Inflammatory macrophage (primary cell): Measurements from ENCODE around the gene EXT2.

ENCODE experiments used
- DNase-seq, 2 donors: peaks; one replicate each; pipeline ENCODE4 v3.0.0-alpha.2; 2020 to 2022

EXT2 gene

DNA sequence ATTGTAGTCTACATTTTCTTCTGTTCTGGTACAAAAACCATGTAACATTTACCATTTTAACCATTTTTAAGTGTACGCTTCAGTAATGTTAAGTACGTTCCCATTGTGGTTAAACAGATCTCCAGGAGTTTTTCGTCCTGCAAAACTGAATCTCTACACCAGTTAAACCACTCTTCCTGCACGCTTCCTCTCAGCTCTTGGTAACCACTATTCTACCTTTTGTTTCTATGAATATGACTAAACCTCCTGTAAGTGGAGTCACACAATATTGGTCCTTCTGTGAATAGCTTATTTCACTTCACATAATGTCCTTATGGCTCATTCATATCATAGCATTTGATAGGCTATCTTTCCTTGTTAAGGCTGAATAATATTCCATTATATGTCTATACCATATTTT lies 7.1 kb upstream of the EXT2 start:
- no peak for DNase-seq

DNA sequence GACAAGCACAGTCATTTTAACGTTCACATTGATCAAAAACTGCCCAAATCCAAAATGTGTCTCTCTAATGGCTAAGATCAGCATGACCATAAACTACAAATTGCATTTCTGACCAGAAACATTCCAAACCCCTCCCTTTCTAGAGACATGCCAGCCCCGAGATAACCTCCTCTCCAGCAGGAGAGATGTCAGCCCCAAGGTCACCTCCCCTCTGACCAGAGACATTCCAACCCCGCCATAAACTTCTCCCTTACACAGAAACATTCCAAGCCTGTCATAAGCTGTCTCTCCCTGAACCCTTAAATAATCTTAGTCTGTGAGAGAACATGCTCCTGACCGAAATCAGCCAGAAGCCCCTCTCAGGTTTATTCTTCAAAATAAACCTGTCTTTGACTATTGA lies 6.6 kb upstream of the EXT2 start:
- no peak for DNase-seq

DNA sequence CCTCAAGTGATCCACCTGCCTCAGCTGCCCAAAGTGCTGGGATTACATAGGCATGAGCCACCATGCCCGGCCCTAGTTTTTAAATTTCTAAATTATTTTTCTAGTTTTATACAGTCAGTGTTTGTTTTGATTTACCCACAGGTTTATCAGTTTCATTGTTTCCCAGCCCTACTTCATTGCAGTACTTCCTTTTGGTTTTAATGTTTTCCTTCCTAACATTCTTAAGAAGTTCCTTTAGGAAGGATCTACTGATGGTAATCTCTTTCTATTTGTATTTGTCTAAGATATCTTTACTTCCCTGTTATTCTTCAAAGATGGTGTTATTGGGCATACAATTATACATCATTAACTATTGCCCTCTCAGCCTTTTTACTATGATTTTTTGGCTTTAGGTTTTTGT lies 4.9 kb upstream of the EXT2 start:
- no peak for DNase-seq

DNA sequence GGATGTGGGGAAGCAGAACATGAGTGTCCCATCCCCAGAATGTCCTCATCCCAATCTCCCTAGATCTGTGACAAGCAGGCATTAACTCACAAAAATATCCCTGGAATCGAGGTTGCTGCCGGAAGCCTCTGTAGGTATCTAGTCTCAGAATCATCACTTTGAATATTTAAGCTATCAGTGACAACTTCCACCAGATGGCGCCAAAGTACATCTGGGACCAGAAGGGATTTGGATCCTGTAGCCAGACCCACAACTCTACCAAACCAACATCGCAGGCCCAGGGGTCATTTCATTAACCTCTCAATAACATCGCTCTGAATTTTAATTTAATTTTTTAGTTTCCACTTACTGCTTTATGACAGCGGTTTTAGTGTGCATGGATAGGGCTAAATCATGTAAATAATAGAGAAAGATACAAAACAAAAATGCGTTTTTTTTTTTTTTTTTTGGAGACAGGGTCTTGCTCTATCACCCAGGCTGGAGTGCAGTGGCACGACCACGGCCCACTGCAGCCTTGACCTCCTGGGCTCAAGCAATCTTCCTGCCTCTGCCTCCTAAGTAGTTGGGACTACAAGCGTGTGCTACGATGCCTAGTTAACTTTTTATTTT lies 1.1 kb upstream of the EXT2 start:
- DNase-seq: peak; percentile 80 to 83

DNA sequence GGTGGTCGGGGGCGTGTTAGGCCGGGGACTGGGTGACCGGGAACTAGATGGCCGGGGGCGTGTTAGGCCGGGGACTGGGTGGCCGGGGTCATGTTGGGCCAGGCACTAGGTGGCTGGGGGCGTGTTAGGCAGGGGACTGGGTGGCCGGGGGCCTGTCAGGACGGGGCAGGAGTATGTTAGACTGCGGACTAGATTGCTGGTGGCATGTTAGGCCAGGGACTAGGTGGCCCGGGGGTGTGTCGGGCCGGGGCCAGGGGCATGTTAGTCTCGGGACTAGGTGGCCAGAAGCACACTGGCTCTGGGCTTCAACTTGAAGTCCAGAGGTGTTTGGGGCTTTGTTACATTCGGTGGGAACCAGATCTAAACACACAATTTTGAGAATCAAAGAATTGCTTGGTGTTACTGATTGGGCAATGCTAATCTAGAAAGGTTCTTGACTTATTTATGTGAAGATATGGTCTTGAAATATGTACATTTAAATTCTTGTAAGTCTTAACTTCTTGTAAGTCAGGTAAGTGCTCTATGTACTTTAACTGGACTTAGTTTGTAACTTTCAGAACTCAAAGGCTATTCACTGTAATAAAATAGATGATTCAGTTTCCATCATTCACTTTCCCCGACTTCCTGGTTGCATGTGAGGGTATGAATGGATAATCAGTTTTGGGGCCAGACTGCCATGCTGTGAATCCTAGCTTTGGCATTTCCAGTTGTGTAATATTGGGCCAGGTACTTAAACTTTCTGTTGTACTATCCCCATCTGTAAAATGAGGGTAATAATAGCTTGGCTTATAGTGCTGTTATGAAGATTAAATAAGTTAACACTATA lies 1.1 kb downstream of the EXT2 start:
- no peak for DNase-seq

DNA sequence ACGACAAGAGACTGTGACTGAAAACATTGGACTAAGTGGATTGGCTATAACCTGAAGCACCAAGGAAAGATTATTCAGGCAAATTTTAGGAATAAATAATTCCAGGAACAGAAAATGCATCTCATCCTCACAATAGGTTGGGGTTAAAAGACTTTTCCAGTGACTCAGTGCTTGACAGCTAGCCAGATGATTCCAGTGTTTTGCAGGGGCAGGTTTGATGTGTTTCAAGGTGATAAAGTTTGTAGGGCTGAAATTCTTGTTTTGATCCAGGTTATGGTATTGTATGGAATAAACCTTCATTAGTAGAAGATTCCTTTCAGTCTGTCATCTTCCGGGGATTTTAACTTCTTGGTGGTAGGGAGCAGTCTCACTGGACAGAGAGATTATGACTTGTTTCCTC lies 2.3 kb downstream of the EXT2 start:
- DNase-seq: no peak

DNA sequence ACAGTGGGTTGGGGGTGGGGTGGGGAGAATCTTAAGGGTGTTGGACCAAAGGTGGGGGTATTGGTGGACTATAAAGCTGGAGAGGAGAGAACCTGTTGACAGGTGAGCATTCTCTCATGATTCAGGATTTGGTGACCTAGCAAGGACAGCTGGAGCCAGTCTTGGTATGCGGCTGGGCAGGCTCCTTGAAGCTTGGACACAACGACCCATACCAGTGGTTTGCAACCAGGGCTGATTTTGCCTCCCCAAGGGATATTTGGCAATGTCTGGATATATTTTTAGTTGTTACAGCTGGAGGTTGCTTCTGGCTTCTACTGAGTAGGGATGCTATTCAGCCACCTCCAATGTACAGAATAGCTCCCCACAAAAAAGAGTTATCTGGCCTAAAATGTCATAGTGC lies 5.6 kb downstream of the EXT2 start:
- no peak for DNase-seq

DNA sequence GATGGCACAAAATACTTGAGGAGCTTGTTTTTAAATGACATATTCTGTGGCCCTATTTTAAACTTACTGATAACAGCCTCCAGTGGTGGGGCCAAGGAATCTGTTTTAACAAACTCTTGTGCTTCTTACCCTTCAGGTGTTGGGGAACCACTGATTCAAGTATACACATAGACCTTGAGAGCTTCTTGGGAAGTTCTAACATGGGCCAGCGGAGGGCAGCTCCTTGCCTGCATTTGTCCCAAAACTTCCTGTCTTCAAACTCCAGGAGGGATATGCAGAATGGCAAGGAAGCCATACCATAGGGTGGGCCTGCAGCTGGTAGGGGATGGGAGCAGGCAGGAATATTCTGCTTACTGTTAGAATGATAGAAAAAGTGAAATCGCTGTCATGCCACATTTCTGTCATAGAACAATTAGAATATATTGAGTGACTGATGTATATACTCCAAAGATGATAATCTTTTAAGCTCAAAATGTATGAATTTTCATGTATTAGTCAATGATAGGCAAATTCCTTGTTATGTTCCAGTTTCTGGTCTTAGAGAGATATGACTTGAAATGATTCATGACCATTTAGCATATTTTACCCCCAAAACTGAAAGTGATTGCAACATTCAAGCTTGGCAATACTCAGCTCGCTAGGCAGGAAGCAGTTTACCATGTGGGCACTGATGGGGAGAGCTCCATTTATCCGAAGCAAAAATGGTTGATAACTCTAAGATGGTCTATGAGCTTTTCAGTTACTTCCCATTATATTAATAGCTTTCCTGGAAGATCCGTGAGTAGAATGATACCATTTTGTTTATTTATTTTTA lies 9.2 kb downstream of the EXT2 start:
- DNase-seq: peak in 1 of 2 donors; percentile 15

DNA sequence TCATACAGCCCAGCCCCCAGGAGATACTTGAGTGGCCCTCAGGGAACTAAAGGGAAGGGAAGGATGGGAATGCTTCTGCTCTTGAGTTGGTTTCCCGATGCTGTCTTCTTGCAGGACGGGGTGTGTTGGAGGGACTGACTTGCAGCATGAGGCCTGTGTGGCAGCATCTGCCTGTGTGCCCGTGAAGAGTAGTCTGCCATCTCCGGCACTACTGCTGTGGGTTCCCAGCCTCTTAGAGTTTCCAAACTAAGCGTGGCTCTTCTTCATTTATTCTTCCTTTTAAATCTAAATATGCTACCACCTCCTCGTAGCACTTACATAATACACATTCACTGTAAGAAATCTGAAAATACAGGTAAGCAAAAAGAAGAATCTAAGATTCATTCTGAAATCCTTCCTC lies 12.8 kb downstream of the EXT2 start:
- DNase-seq: no peak

DNA sequence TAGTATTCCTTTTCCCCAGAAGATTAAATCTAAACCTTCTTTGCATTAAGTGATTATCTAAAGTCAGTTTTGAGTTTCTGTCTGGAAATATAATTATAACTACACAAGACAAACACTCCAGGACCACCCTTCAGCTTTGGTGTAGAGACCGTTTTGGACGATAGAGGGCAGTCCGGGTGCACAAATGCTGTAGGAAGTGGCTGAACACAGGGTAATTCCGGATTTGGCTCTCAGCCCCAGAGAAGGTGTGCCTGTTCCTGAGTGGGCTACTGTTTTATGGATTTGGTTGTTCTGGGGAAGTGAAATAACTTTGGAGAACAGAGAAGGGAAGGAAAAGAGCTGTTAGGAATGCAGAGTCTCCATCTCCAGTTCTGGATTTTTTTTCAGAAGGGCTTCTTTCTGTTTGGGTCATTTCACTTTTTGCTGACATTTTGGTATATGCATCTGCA lies 14.8 kb downstream of the EXT2 start:
- DNase-seq: peak; percentile 40 to 48

DNA sequence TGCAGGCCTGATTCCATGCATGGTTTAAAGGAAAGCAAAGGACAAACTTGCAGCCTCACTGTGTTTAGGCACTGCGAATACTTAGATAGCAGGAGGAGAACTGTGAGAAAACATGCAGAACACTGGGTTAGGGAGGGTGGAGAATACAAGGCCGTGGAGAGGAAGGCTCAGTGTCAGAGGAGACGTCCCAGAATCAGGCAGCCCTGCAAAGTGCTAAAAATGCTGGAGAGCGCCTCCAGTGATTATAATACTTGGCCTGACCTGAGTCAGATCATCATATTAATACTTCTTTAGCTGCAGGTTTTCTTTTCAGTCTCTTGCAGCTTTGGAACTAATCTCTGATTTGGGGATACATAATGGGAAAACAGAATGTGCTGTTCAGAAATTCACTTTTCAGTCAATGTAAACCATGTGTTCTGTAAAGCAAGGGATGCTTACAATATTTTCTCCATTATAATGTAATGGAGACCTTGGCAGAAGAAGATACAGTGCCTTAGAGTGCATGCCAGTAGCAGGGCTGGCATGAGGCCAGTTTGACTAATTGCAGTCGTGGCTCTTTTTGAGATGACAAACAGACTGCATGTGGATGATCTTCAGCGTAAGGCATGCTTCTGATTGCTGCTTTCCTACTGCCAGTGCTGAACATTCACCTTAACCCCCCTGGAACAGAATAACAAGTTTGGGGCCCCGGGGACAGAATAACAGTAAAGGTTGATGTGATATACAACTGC lies 16.8 kb downstream of the EXT2 start:
- no peak for DNase-seq

DNA sequence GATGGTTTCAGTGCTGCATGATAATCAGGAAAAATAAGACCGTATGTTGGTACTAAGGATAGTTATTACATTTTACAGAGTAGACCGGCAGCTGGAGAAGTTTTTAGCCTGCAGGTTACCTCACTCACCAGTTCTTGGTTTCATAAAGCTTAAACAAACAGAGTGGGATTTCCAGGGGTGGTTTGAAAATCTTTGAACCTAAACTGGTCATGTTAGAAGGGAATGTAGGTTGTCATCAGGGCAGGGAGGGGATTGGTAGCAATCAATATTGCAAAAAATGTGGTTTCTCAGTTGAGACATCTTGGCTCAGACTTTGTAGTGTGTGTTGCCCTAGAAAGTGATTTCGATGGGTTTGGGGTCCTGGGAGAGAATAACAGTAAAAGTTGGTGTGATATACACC lies 17.5 kb downstream of the EXT2 start:
- DNase-seq: no peak

DNA sequence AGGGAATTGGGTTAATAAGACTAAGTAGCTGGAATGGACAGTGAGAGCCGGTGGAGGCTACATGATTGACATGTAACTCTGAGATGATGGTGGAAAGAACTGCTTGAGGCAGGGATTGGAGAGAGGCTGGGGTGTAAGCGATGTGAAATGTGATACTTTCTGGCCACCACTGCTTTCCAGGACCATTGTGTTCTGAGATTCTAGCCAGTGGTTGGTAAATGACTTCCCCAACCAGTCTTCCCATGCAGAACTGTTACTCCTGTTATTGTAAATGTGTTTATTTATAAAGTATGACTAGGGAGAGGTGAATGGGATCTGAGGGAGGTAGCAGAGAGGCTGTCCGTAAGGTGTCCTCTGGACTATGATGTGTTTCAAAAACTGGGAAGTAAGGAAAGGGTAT lies 18.1 kb downstream of the EXT2 start:
- no peak for DNase-seq

DNA sequence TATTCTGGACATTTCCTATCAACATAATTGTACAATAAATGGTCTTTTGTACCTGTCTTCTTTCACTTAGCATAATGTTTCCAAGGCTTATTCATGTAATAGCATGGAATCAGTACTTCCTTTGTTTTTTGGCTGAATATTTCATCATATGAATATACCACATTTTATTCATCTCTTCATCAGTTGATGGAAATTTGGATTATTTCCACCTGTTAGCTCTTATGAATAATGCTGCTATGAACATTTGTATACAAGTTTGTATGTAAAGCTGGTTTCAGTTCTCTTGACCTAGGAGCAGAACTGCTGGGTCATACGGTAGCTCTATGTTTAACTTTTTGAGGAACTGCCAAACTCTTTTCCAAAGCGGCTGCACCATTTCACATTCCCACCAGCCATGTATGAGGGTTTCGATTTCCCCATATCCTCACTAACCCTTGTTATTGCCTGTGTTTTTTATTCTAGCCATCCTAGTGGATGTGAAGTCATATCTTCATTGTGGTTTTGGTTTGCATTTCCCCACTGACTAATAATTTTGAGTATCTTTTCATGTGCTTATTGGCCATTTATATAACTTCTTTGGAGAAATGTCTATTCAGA lies 20.9 kb downstream of the EXT2 start:
- peak; percentile 61 to 63 for DNase-seq

DNA sequence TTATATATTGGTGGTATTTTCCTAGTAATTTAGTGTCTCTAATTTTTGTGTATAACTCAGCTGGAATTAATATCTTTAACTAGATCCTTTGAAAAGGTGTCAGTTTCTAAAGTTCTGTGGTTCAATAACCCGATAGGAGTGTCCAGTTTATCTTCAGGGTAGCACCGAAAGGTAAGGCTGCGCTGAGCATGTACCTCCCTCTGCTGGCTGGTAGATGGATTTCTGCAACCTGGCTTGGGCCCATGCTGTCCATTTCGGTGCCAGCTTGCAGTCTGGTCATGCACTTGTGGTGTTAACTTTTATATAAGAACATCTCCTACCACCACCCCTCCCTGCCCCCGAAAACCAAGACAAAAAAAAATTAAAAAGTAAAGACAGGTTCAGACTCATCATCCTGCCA lies 24.7 kb downstream of the EXT2 start:
- DNase-seq: no peak

DNA sequence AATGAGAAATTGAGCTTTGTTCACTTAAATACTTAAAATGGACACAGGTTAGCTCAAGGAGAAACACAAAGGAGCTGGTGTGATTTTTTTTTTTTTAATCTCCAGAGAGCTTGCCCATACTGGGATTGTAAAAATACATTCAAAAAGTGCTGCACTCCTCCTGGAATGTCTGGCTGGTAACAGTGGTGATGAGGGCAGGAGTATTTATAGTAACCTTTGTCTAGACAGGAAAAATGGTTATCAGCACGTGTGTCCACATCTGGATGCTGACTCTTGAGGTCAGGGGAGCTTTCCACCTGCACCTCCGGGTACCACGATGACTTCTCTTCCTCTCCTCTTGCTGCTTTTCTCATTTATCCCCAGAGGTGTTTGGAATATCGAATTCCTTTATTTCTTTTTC lies 30.1 kb downstream of the EXT2 start:
- DNase-seq: no peak

DNA sequence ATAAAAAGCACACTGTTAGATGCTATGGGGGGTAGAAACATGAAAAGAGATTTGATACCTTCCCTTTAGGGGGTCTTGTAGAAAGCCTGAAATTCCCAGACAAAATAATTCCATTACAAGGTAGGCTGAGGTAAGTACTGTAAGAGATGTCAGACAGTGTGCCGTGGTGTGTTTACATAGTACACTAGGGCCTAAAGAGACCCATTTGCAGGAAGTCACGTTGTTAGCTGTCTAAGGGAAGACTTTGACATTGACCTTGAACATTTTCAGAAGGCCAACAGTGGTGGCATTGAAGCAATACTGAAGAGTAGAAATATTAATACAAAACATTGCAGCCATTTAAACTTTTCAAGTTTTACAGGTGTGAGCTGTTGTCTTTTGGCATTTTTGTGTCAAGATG lies 30.8 kb downstream of the EXT2 start:
- no peak for DNase-seq

DNA sequence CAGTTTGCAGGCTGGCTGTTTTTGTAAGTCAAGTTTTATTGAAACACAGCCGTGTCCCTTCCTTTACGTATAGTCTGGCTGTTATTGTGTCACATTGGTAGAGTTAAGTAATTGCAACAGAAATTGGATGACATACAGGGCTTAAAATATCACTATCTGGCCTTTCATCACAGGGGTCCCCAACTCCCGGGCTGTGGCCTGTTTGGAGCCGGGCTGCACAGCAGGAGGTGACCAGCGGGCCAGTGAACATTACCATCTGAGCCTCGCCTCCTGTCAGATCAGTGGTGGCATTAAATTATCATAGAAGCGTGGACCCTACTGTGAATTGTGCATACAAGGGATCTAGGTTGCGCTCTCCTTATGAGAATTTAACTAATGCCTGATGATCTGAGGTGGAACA lies 31.7 kb downstream of the EXT2 start:
- no peak for DNase-seq

DNA sequence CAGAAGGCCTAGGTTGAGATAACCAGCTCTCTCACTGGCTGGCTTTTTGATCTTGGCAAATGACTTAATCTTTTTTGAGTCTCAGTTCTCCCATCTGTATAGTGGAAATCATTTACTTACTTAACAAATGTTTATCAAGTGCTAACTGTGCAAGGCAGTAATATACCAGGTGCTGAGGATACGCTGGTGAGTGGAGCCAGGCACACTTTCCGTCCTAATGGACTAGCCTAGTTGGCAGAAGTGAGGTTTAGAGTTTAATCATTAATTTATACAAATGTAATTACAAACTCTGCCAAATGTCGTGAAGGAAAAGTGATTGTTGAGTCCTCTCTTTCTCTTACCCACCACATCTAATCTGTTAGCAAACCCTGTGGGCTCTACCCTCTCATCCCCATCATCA lies 33.3 kb downstream of the EXT2 start:
- no peak for DNase-seq

DNA sequence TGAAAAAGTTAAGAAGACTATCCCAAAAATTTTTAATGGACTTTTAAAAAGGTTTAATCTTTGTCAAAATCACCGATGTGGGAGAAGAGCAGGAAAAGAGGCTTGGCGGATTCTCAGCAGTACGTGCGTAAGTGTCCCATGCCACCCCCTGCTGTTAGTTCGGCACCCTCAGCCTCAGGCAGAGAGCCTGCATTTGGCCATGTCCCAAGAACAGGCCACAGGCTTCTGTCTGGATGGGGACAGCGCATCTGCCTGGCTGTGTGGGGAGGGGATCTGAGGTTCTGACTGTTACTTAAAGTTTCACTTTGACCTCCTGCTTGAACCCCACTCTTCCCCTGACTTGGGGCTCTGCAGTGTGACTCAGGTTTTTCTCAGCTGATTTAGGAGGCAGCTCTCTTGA lies 35.3 kb downstream of the EXT2 start:
- no peak for DNase-seq

DNA sequence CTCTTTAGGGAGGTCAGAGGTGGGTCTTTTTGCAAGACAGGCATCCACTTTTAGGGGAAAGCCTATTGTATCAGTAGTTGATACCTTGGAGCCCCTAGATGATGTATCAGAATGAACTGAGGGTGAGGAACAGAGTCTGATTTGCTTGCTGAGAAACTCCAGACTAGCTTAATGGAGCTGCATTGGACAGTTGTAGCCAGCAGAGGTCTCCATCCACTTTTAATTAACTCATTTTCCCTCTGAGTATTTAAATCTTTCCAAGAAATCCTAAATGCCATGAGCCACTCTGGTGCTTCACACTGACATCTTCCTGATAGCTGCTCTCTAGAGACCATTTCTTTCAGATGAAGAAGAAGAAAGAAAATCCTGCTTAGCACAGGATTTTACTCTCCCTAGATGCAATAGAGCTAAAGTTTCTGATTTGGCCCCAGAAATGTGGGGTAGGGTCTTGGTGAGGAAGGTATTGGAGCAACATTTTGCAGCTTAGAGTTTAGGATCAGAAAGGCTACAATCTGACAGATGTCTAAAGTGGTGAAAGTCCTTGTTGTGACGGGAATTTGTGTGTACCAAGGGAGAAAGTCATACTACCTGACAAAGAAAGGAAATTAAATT lies 38.0 kb downstream of the EXT2 start:
- peak; percentile 4 to 23 for DNase-seq

DNA sequence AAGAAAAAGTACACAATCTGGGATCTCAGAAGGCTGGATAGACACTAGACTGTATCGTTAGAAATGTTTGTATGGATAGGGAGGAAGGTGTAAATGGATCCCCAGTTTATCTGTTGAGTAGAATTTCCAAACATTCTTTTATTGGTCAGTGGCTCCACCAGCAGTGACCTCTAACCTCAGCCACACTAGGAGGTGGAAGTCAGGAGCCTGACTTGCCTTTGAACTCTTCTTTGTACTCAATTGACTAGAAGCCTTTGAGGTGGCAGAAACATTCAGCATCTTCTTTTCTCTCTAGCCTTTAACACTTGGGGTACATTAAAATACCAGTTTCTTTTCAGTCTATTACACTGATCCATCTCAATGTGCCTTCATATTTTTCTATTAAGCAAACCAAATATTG lies 39.1 kb downstream of the EXT2 start:
- DNase-seq: no peak
